ENCODE results near the gene DCHS2.

Gene DCHS2

GRCh38 chr4:154490234-154490582 lies 1.4 kb downstream of the DCHS2 start:
- H3K4me3 ChIP-seq (ENCODE audit: low read depth, low read length), result no peak overlapping the region
- no peak for TF ChIP-seq CTCF (IDR thresholded peaks at IDR 0.05; ENCODE audit: low read depth, low read length)

GRCh38 chr4:154489558-154490233 lies 1.9 kb downstream of the DCHS2 start:
- TF ChIP-seq CTCF (IDR thresholded peaks at IDR 0.05; ENCODE audit: low read depth, low read length), result no peak
- no peak overlapping the region for H3K4me3 ChIP-seq (ENCODE audit: low read depth, low read length)

- no peak overlapping the region for H3K4me3 ChIP-seq (ENCODE audit: low read depth, low read length)
- TF ChIP-seq CTCF (IDR thresholded peaks at IDR 0.05; ENCODE audit: low read depth, low read length), result no peak
Measured at GRCh38 chr4:154487145-154487544, 4.5 kb downstream of the DCHS2 start.

- H3K4me3 ChIP-seq (ENCODE audit: low read depth, low read length), result no peak overlapping the region
- TF ChIP-seq CTCF (IDR thresholded peaks at IDR 0.05; ENCODE audit: low read depth, low read length), result no peak
Measured at GRCh38 chr4:154485127-154485773, 6.3 kb downstream of the DCHS2 start.

GRCh38 chr4:154478547-154478946 lies 13.1 kb downstream of the DCHS2 start:
- no peak for TF ChIP-seq CTCF (IDR thresholded peaks at IDR 0.05; ENCODE audit: low read depth, low read length)

GRCh38 chr4:154478128-154478527 lies 13.5 kb downstream of the DCHS2 start:
- H3K4me3 ChIP-seq (ENCODE audit: low read depth, low read length), result no peak overlapping the region
- TF ChIP-seq CTCF (IDR thresholded peaks at IDR 0.05; ENCODE audit: low read depth, low read length), result no peak

More at GRCh38 chr4:154478547-154478946, 13.1 kb downstream of the DCHS2 start:
- no peak overlapping the region for H3K4me3 ChIP-seq (ENCODE audit: low read depth, low read length)

- no peak for TF ChIP-seq CTCF (IDR thresholded peaks at IDR 0.05; ENCODE audit: low read depth, low read length)
- no peak overlapping the region for H3K4me3 ChIP-seq (ENCODE audit: low read depth, low read length)
Measured at GRCh38 chr4:154476232-154476631, 15.4 kb downstream of the DCHS2 start.

All from WI38 (cell line).